HG02571 (cell line): ENCODE data around the gene SYK.
"Not testable (repeated sequence)": the region's sequence is repeated elsewhere in the genome, so short reads cannot be mapped to it uniquely, and the experiment has no call there.

Experiments used
- ATAC-seq: cut with Tn5 transposase; IDR thresholded peaks from one replicate; pipeline ENCODE4 v1.9.1; 2021; ENCODE audit warnings: mild to moderate bottlenecking, moderate library complexity; ENCODE audit not compliant: unreplicated experiment

Gene SYK

DNA sequence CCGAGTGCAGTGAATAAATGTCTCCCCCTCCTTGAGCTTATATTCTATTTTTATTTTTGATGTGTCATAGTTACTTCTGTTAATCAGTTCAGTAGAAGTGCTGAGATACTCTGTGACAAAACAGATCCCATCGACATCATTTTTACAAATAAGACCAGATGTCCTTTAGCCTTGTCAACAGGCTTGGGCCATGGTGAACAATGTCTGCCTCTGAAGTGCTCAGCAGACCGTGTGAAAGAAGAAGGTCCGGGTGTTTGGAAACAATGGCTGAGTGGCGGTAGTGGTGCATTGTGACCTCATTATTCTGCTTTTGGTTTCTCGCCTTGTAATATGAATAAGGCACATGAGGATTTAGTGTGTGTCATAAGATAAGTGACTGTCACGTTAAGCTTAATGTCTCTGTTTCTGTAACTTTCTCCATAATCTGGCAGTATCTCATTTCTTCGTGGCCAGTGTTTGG is 71.2 kb downstream of the SYK start:
- no peak for ATAC-seq

DNA sequence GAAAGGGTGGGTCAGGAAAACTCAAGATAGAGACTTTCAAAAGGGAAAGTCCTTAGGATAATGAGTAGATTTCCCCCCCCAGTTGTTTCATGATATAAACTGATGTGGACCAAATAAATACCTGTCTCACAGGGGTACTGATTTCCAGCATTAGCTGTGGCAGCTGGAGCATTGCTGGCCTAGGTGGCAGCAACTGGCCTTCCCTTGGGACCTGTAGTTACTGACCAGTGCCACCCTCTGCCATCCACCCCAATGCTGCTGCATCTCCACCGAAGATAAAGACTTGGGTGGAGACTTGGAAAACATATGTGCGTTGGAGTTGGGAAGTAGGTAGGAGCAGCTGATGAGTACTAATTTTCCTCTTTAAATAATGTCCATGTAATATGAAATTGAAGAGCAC is 71.8 kb downstream of the SYK start:
- ATAC-seq, result no peak

DNA sequence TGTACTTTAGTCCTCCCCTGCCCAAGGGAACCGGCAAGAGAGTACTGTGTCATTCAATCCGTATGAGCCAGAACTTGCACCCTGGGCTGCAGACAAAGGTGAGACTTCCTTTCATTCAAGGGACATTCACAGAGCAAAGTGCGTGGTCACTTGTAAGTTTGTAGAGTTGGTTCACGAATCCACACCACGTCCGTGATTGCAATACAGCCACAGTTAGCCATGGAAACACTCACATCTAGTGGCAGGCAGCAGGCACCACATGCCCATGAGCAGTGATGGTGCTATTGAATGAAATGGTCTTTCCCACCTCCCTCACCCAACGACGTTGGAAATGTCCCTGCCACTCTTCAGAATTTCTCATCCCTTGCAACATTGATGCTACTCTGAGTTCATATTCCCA is 72.6 kb downstream of the SYK start:
- ATAC-seq, result no peak

DNA sequence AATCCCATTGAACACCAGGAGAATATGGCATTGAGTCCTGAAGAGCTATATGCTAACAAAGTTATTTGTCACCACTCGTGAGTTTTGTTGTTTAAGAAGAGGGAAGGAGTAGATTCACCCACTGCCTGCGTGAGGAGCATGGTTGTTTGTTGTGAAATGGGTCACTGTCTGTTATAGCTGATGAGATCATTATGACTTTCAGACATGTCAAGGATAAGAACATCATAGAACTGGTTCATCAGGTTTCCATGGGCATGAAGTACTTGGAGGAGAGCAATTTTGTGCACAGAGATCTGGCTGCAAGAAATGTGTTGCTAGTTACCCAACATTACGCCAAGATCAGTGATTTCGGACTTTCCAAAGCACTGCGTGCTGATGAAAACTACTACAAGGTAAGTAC is 76.9 kb downstream of the SYK start:
- no peak for ATAC-seq

DNA sequence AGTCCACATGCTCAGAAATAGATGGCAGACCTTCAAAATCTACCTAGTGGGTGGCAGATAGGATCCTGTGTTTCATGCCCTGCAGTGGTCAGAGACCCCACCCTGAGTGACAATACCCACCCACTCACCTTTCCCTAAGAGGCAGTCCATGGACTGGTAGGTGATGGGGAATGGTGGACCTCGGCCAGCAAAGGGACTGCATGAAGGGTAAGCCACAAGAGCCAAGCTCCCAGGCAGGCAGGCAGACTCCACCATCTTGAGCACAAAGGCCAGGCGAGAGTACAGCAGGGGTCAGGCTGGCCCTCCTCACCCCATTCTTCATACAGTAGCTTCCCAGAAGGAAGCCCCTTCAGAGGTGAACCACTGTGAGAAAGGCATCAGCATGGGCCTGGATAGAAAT is 78.4 kb downstream of the SYK start:
- no peak for ATAC-seq

DNA sequence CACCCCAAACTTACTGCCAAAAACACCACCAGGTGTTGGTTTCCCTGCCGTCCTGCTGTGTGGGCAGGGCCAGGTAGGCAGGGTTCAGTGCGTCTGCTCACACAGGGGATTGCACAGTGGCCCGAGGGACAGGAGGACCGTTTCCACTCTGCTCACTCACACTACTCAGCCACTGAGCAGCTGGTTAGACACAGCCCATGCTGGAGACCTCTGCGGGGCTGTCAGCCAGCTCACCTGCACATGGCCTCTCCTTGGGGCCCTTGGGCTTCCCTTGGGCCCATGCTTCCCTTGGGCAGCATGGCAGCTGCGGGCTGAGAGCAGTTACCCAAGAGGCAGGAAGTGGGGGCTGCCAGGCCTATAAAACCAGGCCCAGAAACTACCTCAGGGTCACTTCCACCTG is 79.0 kb downstream of the SYK start:
- ATAC-seq, result no peak

DNA sequence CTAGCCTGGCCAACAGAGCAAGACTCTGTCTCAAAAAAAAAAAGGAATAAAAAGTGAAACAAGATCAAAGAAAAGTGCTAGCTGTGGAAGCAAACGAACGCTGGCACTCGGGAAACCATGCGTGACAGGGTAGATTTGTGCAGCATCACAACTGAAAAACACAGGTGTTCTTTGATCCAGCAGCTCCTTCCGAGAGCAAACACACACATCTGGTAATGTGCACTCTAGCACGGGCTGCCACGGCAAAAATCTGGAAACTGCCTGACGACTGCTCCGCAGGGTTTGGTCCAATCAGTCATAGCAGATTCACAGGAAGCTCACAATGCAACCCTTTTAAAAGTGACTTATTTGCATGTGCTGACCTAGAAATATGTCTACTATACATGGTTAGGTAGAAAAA is 80.0 kb downstream of the SYK start:
- peak; percentile 62 for ATAC-seq

DNA sequence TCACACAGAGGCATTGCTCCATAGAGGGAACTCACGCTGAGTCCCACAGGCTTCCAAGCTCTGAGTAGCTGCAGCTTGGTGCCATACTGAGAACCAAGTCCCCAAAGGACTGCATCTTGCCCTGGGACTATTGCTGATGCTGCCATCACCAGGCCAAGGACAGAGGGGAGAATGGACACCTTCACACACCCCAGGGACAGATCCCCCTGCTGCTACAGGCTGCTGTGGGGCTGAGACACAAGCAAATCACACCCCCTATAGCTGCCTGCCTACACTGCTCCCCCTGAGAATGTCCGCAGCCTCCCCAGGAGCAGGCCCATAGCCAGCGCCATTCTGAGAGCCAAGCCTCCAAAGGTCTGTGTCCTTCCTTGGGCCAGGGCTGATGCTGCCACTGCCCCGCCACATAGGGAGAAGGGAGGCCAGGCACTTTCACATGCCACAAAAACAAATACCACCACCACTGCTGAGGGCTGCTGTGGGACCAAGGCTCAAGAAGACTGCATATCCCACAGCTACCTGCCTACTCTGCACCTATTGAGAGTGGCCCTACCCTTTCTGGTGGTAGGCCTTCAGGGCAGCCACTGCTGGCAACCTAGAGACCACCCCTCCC is 81.5 kb downstream of the SYK start:
- no peak for ATAC-seq

DNA sequence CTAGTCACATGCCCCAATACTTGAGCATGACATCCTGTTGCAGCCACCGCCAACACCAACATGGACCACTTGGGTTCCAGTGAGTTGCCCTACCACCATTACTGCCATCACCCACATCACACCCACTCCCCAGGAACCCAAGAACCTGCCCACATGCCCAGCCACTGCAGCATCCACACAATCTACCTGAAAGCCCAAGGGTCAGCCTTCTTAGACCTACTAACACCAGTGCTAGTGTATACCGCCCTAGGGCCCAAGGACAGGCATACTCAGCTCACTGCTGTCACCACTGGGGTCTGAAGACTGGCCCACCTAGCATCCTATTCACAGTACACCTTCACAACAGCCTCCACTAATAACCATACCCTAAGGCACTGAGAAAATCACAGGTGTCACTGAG is 82.0 kb downstream of the SYK start:
- no peak for ATAC-seq

DNA sequence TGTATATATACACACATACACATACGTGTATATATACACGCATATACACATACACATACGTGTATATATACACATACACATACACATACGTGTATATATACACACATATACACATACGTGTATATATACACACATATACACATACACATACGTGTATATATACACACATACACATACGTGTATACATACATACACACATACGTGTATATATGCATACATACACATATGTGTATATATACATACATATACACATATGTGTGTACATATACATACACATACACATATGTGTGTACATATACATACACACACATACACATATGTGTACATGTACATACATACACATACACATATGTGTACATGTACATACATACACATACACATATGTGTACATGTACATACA is 82.6 kb downstream of the SYK start:
- ATAC-seq, result no peak

DNA sequence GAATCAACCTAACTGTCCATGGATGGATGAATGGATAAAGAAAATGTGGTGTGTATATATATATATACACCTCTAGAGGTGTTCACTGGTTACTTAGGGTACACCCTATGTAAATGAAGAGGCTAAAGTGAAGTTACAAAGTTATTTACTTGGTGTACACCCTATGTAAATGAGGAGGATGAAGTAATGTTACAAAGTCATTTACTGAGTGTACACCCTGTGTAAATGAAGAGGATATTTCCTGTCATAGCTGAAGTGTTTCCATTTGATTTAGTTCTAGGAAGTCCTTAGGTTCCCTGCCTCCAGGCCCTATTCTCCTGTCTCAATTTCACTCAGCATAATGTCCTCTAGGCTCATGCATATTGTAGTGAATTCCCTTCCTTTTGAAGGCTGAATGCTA is 85.2 kb downstream of the SYK start:
- ATAC-seq, result not testable (repeated sequence)

DNA sequence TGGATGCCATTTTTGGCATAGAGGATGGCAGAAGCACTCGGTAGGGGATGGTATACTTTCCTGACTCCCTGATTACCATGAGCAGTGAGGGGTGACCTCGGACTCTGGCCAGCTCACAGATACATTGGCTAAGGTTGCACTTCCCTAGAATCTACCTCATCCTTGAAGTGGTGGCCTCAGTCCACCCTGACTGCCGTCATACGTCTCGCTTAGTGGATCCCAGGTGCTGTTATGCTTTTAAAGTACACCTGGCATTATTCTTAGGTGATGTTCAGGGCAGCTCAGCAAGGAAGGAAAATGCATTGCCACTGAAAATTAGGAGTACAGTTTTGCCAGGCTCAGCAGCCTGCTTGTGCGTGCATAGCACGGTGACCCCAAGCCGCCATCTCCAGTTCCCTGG is 87.3 kb downstream of the SYK start:
- ATAC-seq, result no peak

DNA sequence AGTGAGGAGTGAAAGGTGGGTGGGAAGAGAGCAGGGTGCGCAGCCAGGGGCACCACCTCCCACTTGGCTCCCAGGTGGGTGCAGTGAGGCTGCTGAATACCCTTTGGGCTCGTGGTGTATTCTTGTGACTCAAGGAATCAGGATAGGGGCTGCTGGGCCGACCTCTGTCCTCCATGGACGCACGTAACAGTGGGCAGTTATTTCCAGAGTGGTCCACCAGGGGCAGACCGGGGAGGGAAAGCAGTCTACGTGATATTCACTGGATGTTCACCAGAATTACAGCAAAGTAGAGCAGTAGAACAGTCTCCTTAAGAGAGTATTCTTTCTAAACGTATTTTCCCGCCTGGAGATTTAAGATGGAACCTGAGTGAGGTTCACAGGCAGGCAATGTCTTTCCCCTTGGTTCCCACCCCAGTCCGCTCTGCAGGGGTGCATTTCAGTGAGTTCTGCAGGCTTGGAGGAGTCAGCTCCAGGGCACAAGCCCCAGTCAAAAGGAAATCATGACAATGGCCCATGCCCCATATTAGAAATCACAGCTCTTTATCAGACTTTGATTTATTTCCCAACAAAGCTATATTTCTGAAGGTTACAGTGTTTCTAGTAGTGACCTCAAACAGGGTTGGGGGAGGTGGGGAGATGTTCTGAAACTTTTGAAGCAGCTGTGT is 88.7 kb downstream of the SYK start:
- ATAC-seq, result no peak

DNA sequence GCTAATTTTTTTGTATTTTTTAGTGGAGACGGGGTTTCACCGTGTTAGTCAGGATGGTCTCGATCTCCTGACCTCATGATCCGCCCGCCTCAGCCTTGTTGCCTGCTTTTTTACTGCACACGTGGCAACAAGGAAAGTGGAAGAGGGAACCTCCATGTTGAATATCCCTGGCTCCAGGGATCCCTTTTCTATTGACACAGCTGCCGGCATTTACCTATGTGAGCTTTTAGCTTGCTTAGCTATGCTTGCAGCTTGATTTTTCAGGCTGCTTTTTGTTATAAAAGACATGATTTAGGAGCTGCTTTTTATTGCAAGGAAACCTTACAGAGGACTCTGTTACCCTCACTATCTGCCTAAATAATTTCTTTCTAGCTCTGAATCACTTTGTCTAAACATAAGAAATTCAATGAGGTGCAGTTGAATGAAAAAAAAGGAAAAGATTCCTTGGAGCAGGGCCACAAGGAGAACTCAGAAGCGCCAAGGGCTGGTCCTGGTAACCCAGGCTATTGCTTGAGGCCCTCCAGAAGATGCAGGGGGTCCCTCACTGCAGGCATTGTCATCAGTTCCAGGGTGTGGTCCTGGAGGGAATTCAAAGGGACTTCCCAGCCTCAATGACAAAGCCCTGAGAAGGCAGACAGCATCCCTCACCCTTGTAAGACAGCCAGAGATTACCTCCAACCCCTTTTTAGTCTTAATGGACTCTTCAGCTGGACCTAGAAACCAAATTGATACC is 89.9 kb downstream of the SYK start:
- no peak for ATAC-seq

DNA sequence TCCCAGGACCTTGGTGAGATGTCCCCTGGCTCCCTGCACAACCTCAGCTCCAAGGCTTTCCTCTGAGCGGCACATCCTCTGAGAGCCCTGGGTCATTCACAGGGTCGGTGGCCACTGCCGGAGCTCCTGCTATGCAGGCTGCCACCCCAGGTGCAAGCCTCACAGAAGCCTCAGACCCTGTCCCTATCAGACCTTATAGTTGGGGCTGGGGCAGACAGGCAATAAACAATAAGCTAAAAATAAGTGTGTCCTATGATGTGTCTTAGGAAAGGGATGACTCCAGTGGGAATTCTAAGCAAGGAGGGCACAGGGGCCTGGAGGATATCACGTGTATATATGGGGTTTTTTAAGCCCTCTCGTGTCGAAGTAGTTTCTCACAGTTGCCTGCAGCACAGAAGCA is 91.3 kb downstream of the SYK start:
- no peak for ATAC-seq

DNA sequence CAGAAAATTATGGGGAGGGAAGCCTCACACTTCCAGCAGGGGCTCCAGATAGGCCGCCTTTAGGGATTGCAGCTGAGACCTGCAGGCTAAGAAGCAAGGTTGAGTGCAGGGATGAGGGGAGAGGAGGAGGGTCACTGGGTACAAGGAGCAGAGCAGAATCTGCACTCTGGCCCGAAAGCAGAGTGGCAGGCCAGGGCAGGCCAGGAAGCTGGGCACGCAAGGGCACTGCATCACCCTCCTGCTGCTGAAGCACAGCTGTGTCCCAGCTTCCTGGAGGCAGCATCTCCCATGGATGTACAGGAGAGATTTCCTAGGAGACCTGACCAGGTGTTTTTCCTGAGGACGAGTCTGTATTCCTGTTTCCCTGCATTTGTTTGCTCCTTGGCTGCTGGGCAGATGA is 92.1 kb downstream of the SYK start:
- no peak for ATAC-seq

DNA sequence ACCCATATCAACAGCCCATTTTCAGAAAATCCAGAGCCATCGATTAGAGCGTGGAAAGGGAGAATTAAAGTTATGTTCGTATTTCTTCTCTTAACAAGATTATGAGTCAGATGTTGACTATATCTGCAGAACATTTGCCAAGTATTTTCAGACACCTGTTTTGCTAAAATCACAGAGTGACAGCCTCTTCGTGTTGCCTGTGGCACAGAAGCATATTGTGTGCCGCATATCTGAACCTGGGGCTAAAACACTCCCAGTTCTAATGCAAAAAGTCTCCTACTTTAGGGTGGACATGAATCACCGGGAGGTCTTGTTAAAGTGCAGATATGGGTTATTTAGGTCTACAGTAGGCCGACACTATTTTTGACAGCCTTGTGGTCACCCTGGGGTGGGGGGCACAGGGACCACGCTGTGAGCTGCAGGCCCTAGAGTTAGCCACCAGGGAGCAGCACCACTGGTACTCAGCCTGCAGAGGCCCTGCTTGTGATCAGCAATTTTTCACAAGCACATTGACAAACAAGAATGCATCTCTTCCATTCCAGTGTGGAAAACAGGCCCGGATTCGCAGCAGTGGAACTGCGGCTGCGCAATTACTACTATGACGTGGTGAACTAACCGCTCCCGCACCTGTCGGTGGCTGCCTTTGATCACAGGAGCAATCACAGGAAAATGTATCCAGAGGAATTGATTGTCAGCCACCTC is 93.5 kb downstream of the SYK start:
- no peak for ATAC-seq

DNA sequence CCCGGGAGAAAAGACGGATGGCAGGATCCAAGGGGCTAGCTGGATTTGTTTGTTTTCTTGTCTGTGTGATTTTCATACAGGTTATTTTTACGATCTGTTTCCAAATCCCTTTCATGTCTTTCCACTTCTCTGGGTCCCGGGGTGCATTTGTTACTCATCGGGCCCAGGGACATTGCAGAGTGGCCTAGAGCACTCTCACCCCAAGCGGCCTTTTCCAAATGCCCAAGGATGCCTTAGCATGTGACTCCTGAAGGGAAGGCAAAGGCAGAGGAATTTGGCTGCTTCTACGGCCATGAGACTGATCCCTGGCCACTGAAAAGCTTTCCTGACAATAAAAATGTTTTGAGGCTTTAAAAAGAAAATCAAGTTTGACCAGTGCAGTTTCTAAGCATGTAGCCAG is 94.2 kb downstream of the SYK start:
- no peak for ATAC-seq

DNA sequence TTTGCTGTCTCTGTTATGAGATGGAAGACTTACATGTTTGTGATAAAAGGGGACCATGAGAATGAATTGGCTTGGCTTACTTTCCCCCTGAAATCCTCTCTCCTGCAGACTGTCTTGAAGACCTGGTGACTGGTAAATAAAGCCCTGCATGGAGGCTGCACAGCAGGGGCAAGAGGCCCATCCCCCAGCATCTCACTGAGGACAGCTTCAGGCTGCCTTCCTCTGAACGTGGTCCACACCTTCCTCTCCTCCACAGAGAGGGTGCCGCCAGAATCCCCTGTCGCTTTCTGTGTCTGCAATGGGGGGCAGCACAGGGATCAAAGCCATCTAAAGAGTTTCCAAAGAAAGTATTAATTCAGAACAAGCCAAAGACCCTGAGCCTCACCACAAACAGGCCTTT is 94.6 kb downstream of the SYK start:
- ATAC-seq, result no peak

DNA sequence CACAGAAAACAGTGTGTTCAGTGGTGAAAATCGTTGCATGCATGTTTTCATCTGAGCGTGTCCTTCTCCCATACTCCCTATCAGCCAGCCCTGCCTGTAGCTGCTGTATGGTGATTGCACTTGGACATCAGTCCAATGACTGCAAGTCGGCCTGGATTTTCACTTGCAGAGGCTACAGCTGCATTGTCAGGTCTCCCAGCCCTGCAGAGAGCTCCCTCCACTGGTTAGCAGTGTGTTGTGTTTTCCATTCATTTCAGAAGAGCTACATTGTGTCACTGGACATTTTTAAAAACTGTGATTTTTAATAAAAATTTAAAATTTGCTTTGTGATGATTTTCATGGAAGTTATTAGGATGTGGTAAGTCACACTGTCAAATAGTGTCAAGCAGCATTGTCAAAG is 96.6 kb downstream of the SYK start:
- no peak for ATAC-seq

DNA sequence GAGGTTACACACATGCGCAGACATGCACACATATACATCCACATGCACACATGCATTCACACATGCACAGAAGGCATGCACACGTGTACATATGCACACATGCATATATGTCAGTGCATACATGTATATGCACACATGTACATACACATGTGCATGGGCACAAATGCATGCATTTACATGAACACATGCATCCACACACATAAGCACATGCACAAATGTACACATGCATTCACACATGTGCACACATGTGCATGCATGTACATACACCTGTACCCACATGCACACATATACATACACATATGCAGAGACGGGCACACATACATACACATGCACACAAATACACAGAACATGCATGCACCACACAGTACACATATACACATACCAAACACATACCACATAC is 97.7 kb downstream of the SYK start:
- no peak for ATAC-seq

DNA sequence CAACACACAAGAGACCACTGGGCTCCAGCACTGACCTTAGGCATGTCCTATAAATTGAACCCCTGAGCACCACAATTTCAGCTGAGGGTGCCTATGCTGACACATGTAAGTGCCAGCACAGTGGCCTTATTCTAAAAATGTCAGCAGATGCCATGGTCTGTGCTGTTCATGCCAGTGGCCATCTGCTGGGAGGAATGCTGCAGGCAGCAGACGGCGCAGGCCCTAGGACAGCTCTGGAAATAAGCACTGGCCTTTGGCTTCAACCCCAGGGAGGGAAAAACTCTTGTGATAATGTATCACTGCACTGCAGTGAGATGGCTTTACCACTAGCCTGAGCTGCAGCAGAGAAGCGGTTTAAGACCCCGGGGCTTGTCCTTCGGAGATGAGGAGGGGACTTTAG is 98.5 kb downstream of the SYK start:
- ATAC-seq, result no peak
